HEK293T (cell line): ENCODE measurements around the gene MS4A10.

Source experiments
- BHLHE40 ChIP-seq: fragments of 450-650 bp; IDR thresholded peaks from 2 replicates; pipeline ENCODE4 v1.6.1; 2016; ENCODE audit warnings: mild to moderate bottlenecking, moderate library complexity, borderline replicate concordance
- HDGF ChIP-seq: fragments of 450-650 bp; IDR thresholded peaks from 2 replicates; pipeline ENCODE4 v1.6.1; 2017; ENCODE audit warnings: antibody characterized with exemption, borderline replicate concordance
- NFRKB ChIP-seq: fragments of 450-650 bp; IDR thresholded peaks from 2 replicates; pipeline ENCODE4 v1.6.1; 2016; ENCODE audit warnings: mild to moderate bottlenecking, moderate library complexity

DNA sequence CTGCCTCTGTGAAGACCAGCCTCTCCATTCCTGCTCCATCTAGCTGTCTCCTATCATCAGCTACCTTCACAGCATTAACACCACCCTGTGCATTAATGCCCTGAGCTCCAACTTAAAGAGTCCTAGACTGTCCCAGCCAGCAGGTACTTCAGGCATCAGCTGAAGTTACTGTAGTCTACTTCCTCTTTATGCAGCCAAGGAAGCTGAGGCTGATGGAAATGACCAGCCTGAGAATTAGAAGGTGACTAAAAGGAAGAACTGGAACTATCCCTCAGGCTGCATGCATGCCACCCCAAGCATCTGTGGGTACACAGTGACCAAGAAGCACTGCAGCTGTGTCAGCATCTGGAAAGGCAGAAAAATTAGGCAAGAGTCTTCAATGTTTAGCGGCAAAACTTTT lies 28.2 kb downstream of the MS4A10 start:
- TF ChIP-seq BHLHE40 (no peak), HDGF (no peak), NFRKB (no peak)
